Activated CD8-positive, alpha-beta memory T cell treated with anti-CD3 and anti-CD28 coated beads for 36 hours (primary cell): ENCODE results near the gene ENDOV. TPM values are rescaled to one million over a fixed set of nuclear protein-coding genes. Genes with fewer than 3 reads are reported as not detected.
"Not testable (repeated sequence)": the region's sequence is repeated elsewhere in the genome, so short reads cannot be mapped to it uniquely, and the experiment has no call there.

ENCODE experiments used
- CTCF ChIA-PET: fragments of 350-600 bp; sonication (Branson Sonifier 250); formaldehyde crosslinking; loops from one replicate; lab custom pipeline; 2021; ENCODE audit warnings: antibody characterized with exemption; lab: Charles Lee
- POLR2A ChIA-PET: fragments of 350-600 bp; sonication (Branson Sonifier 250); formaldehyde crosslinking; loops from one replicate; lab custom pipeline; 2021; ENCODE audit warnings: antibody characterized with exemption; lab: Charles Lee
- total RNA-seq, 2 experiments: library from RNA; stranded (reverse); gene quantifications; one replicate each; pipeline ENCODE4 v1.2.3, GENCODE V29; 2021

ENDOV gene
- total RNA-seq, 2 experiments from 2014 or later = 11.9 to 15.2 TPM

DNA sequence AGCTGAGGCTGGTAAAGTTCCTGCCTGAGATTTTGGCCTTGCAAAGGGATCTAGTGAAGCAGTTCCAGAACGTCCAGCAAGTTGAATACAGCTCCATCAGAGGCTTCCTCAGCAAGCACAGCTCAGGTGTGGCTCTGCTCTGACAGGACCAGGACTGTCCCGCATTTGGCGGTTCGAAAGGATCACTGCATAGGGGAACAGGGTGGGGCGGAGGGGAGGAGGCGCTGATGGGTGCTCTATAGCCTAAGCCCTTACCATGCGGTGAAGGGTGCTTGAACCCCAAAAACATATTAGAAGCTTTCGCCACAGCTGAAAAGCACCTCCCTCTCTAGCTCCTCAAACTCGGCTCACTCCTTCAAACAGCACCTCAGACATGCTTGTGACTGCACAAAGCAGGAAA is 29.9 kb upstream of the ENDOV start:
- POLR2A ChIA-PET = interaction anchor here (1.7 kb wide), 1 partner anchor 10 kb away, joined by 5 read pairs; no protein-coding TSS in a partner anchor
- CTCF ChIA-PET = interaction anchor here (1.2 to 1.6 kb wide), 2 partner anchors 9 to 53 kb away, joined by 3 read pairs; no protein-coding TSS in a partner anchor

DNA sequence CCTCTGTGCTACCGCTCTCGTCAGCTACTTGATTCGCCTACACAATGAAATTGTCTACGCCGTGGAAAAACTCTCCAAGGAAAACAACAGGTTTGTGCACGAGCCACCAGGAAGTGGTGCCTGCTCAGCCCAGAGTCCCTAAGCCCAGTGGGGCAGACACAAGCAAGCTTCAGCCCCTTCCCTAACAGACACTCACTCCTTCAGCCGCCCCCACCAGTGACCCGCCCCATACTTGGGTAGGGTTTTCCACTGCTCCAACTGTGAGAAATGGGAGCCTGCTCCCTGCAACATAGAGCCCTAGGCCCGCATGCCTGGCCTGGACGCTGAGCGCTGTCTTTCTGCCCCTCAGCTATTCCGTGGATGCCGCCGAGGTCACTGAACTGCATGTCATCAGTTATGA is 28.6 kb upstream of the ENDOV start:
- POLR2A ChIA-PET = interaction anchor here (1.7 kb wide), 1 partner anchor 9 kb away, joined by 5 read pairs; no protein-coding TSS in a partner anchor
- CTCF ChIA-PET = no interaction called here

DNA sequence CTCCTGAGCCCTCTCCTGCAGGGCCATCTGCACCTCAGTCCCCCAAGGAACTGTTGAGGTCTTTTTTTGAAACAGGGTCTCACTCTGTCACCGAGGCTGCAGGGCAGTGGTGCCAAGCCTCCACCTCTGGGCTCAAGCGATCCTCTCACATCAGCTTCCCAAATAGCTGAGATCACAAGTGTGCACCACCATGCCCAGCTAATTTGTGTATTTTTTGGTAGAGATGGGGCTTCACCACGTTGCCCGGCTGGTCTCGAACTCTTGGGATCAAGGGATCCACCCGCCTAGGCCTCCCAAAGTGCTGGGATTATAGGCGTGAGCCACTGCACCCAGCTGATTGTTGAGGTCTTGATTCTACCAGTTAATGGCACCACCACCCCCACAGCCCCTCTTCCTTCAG is 27.9 kb upstream of the ENDOV start:
- CTCF ChIA-PET = no interaction called here
- POLR2A ChIA-PET = no interaction called here

DNA sequence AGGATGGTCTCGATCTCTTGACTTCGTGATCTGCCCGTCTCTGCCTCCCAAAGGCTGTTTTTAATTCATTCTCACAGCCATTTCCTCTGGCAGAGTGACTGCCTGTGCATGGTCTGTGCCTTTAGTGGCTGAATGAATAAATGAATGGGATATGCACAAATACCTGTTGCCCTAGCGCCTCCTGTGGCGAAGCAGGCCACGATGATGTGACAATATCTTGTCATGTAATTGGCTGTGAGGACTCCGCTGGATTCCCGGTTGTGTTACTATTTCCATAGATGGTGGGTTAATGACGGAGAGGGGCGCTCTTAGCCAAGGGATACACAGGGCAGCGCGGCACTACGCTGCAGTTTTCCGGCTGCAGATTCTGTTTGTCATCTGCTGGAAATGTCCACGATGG is 26.8 kb upstream of the ENDOV start:
- POLR2A ChIA-PET = no interaction called here

DNA sequence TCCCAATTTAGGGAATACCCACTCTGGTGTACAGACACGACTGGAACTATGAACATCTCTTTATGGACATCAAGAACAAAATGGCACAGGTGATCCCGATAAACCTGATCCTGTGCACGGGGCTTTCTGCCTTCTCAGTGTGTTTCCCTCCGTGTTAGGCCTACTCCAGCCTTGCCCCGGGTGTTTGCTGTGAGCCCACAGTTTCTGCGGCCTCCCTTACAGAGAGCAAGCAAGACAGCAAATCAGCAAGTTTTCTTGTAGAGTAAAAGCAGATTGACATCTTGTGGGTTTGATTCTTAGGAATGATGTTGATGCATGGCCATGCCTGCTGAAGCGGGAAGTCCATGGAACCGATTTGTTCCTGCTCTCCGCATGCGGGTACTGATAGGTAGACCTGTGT is 26.4 kb upstream of the ENDOV start:
- POLR2A ChIA-PET = no interaction called here
- CTCF ChIA-PET = no interaction called here

More for the DNA sequence above, 26.8 kb upstream of the ENDOV start:
- CTCF ChIA-PET = interaction anchor here (0.6 kb wide), 1 partner anchor 1915 kb away, joined by 3 read pairs; no protein-coding TSS in a partner anchor

DNA sequence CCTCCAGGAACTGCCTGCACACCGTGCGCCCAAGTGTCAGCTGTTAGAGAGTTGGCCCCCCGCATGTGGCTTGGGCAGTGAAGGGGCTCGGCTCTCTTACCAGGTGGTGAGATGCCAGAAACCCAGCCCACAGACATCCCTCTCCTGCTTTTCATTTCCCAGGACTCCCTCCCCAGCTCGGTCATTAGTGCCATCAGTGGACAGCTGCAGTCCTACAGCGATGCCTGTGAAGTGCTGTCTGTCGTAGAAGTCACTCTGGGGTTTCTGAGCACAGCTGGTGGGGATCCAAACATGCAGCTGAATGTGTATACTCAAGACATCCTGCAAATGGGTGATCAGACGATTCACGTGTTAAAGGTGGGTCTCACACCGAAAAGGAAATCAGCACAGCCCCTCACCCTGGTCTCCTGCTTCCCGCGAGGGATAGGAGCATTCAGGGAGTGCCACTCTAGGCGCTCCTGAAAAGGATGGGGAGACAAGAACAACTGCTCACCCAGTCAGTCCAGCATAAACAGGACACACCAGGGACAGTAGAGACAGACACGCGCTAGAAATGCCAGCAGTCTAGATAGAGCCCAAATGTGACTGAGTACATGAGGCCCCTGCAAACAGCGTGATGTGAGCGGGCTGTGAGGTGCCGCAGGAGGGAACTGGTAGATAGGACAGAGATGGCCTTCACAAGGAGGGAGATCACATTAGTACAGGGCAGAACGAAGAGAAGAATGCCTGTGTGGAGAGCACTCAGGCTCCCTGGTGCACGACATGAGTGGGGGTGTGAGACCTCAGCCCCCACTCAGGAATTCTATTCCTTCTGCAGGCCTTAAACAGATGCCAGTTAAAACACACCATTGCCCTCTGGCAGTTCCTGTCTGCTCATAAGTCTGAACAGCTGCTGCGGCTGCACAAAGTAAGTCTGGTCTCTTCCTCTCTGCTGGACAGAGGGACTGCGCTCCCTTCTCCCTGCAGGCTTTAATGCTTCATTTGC is 25.7 kb upstream of the ENDOV start:
- ChIA-PET POLR2A (no interaction called here), CTCF (no interaction called here)

DNA sequence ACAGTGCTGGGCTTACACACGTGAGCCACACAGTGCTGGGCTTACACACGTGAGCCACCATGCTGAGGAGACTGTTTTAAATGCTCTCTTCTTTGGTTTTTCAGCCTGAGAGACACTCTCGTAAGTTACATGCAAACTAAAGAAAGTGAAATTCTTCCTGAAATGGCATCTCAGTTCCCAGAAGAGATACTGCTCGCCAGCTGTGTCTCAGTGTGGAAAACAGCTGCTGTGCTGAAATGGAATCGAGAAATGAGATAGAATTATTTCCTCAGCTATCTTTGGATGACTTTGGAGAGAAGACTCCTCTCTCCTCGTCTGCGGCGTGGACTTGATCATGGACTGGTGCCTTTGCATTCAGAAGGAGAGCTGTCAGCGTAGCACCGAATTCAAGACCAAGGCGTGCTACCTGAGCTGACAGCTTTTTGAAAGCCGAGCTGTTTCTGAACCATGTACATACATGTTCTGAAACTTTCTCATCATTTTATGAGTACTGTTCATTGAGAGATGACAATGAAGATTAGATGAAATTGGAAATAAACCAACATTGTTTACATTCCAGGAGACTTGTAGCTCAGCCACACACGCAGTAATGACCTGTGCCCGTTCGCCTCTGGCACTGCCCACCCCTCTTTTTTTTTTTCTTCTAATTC is 21.6 kb upstream of the ENDOV start:
- ChIA-PET POLR2A (no interaction called here), CTCF (interaction anchor here (1.3 kb wide), 1 partner anchor 9 kb away, joined by 3 read pairs; no protein-coding TSS in a partner anchor)

DNA sequence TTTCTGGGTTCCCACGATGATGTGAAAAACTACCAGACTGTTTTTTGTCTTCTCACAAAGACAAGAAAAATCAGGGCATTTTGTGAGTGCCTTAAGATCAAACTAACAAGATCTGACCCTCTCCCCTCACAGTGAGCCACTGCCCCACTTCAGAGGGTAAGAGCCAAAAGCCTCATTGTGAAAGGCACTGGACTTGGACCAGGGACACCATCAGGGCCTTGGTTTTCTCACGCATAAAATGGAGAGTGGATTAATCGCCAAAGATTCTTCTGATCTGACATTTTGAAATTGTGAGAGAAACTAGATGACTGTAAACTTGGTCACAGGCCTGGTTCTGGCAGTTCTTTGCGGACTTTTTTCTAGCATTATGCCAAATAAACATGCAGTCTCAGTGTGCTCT is 21.0 kb upstream of the ENDOV start:
- ChIA-PET CTCF (interaction anchor here (1.3 kb wide), 1 partner anchor 9 kb away, joined by 3 read pairs; no protein-coding TSS in a partner anchor), POLR2A (no interaction called here)

DNA sequence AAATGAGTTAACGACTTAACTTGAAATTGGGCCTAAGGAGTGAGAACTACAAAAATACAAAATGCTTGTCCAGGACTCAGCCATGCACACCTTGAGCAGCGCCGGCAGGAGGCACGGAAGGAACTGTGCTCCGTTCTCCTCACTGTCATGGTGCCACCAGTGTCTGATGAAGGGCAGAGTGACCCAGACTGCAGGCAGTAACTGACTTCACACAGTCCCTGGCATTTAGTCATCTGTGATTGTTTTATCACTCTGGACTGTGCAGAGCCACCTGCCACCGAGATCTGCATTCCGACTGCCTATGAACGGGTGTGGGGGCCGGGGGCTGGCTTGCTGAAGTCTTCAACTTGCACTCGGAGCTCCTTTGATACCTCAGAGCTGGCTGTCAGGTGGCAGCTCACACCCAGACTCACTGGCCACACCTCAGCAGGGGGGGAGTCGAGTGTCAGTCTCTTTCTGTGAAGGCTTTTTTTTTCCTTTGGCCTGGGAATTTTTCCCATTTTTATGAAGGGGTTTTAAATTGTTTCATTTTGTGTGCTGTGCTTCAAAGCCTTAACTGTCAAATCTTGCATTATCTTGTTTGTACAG is 20.2 kb upstream of the ENDOV start:
- ChIA-PET POLR2A (interaction anchor here (1.5 kb wide), 1 partner anchor 9 kb away, joined by 5 read pairs; no protein-coding TSS in a partner anchor), CTCF (no interaction called here)

DNA sequence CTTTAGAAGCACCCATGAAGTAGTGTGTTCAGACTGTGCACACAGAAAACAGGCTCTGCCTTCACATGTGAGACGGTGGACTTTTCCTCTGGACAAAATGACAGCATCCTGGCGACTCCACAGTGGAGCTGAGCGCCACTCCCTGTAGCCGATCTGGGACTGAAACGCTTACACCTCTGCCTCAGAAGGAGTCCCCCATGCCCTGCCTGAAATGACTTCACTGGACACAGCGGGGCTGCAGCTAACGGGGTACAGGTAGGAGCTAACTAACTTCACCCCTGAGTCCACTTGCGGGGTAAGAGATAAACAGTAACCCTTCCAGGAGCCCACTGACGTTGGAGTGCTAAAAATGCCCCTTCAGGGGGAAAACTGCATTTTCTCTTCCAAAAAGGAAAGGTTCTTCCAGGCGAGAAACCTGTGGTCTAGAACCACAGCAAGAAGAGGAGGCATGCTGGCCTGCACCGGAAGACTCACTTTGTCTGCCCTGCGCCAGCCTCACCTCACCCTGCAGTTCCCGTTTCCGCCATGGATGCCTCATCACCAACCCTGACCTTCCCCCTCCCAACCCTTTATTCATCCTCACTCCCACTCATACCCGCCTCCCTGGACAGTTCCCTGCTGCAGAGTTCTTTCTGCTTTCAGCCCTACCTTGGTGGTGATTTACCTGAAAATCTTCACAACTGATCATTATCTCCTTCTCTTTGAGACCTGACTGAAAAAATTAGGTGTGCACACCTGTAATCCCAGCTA is 19.4 kb upstream of the ENDOV start:
- CTCF ChIA-PET = no interaction called here
- POLR2A ChIA-PET = interaction anchor here (1.5 kb wide), 1 partner anchor 10 kb away, joined by 5 read pairs; no protein-coding TSS in a partner anchor

DNA sequence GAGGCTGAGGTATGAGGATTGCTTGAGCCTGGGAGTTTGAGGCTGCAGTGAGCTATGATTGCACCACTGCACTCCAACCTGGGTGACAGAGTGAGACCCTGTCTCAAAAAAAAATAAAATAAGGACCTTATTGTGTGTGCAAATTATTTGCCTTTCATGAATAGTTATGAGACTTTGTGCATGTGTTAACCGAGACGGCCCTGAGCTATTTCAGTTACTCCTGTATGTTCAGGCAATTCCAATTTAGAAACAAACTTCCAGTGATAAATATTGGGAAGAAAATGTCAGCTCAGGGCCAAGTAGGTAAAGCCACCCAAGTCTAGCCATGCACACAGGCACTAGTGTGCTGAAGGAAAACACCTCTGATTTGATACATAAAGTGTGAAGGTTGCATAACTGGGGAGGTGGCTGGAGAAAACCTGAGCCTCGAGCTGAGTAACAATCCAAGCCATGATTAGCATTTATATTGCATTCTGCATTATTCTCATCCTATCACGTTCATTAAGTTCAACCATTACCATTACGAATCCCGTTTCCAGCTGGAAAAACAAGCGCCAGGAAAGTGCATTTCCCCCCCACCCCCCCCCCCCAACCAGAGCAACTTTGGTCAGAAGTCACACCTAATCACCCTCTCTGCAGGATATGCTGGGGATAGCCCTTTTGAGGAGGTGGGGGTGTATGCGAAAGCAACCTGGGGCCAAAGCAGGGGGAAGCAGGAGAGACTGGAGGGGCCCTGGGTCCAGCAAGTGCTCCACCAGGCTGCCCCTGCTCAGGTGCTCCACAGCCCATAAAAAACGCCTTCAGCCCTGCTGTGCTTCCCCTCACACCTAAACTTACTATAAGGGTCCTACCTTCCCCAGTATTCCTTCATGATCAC is 18.6 kb upstream of the ENDOV start:
- POLR2A ChIA-PET = interaction anchor here (1.5 kb wide), 1 partner anchor 11 kb away, joined by 5 read pairs; no protein-coding TSS in a partner anchor
- CTCF ChIA-PET = no interaction called here

DNA sequence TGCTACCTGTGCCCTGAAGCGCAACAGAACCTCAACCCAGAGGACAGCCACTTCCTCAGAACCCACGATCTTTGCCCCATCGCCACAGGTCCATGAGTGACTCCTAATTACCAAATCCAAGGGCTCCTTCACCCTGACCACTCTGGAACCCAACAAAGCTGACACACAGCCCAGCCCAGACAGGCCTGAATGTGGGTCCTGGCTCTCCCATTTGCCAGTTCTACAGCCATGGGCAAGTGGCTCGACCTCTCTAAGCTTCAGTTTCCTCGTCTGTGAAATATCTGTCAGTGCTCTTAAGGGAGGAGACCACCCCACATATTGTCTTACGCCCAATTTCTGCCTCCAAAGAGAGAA is 18.0 kb upstream of the ENDOV start:
- POLR2A ChIA-PET = no interaction called here

DNA sequence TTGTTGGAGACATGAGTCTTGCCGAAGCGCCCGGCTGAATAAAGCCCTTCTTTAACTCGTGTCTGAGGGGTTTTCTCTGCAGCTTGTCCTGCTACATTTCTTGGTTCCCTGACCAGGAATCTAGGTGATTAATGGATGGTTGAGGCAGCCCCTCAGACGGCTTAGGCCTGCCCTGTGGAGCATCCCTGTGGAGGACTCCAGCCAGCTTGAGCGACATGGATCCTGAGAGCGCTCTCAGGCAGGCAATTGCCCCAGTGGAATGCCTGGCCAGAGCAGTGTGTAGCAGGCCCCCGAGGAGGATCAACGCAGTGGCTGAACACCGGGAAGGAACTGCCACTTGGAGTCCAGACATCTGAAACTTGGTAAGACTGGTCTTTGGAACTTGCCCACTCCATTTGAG is 17.3 kb upstream of the ENDOV start:
- POLR2A ChIA-PET = no interaction called here
- CTCF ChIA-PET = no interaction called here

More for the DNA sequence above, 18.0 kb upstream of the ENDOV start:
- CTCF ChIA-PET = no interaction called here

DNA sequence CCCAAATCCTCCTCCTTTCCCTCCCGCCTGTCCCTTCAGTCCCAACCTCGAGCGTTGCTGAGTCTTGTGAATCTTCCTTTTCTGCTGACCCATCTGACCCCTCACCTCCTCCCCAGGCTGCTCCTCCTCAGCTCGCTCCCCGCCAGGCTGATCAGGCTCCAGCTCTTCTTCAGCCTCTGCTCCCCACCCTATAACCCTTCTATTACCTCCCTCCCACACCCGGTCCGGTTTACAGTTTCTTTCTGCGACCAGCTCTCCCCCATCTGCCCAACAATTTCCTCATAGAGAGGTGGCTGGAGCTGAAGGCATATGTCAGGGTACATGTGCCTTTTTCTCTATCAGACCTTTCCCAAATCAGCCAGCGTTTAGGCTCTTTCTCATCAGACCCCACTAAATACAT is 13.9 kb upstream of the ENDOV start:
- POLR2A ChIA-PET, CTCF ChIA-PET: not testable (repeated sequence)

DNA sequence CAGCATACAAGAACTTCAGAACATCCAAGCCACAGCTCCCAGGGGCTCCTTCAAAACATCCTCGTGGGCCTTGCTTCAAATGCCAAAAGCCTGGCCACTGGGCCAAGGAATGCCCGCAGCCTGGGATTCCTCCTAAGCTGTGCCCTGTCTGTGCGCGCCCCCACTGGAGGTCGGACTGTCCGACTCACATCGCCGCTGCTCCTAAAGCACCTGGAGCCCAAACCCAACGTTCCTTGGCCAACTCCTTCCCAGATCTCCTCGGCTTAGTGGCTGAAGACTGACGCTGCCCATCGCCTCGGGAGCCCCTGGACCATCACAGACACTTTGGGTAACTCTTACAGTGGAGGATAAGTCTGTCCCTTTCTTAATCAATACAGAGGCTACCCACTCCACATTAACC is 12.9 kb upstream of the ENDOV start:
- CTCF ChIA-PET = not testable (repeated sequence)

DNA sequence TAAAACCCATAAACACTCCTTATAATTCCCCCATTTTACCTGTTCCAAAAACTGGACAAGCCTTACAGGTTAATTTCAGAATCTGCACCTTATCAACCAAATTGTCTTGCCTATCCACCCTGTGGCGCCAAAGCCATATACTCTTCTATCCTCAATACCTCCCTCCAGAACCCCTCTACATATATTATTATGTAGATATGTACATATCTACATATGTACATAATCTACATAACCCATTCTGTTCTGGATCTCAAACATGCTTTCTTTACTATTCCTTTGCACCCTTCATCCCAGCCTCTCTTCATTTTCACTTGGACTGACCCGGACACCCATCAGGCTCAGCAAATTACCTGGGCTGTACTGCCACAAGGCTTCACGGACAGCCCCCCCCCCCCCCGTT is 12.0 kb upstream of the ENDOV start:
- CTCF ChIA-PET = no interaction called here
- POLR2A ChIA-PET = no interaction called here

More for the DNA sequence above, 12.9 kb upstream of the ENDOV start:
- POLR2A ChIA-PET = not testable (repeated sequence)

DNA sequence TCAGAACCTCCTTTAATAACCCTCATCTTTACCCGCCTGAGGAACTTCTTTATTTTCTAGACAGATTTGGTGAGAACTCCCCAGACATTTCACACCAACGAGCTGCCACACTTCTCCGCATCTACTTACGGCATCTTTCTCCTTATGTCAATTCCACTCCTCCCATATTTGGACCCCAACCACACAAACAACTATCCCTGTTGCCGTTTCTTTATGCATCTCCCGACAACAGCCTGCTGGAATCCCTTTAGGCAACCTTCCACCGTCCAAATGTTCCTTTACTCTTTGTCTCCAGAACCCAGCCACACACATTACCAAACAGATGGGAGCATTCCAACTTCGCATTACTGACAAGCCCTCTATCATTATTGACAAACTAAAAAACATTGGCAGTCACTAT is 8.8 kb upstream of the ENDOV start:
- CTCF ChIA-PET = no interaction called here
- POLR2A ChIA-PET = no interaction called here

DNA sequence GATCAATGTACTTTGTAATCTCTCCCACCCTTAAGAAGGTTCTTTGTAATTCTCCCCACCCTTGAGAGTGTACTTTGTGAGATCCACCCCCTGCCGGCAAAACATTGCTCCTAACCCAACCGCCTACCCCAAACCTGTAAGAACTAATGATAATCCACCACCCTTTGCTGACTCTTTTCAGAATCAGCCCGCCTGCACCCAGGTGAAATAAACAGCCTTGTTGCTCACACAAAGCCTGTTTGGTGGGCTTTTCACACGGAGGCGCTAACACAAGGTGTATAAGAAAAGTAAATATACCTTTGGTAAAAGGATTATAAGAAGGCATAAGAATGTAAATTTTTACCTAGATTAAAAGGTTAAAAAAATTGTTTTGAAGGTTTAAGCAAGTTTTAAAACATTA is 7.0 kb upstream of the ENDOV start:
- POLR2A ChIA-PET, CTCF ChIA-PET: not testable (repeated sequence)
